Adrenal gland (tissue), 5 donors: ENCODE data around the gene ATG4D.

Source experiments
- CTCF ChIP-seq, 6 experiments: fragments of 450-650 bp in 4 of 6; fragments of 200-600 bp in 2 of 6; sonication (generic) in 1 of 6; IDR thresholded peaks; 1 replicate in 5 of 6; 2 replicates in 1 of 6; pipeline versions ENCODE4 v1.5.1 to v1.8.0; 2016 to 2021; ENCODE audit warnings: antibody characterized with exemption in 6 of 6, mild to moderate bottlenecking in 2 of 6, moderate library complexity in 1 of 6
- POLR2A ChIP-seq, 2 donors: fragments of 450-650 bp; IDR thresholded peaks; one replicate each; pipeline ENCODE4 v1.6.1; 2017; ENCODE audit warnings: antibody characterized with exemption in 2 of 2, mild to moderate bottlenecking in 2 of 2, moderate library complexity in 1 of 2
- donor health status: DM: no; HTN: no; CAD: no.

GRCh38 chr19:10593148-10593547 is 49.4 kb downstream of the ATG4D start:
- TF ChIP-seq CTCF (IDR thresholded peaks at IDR 0.05) (no peak), POLR2A (IDR thresholded peaks at IDR 0.05) (no peak)
